ENCODE results near the gene RTP5.
"Not testable (repeated sequence)": the region's sequence is repeated elsewhere in the genome, so short reads cannot be mapped to it uniquely, and the experiment has no call there.

Gene RTP5

GRCh38 chr2:241869087-241869961 is at the start of gene RTP5:
Gene RTP5 (plus strand): TSS chr2:241869729. CDS start chr2:241869757, 28 bp downstream.
- no peak for DNase-seq

DNA sequence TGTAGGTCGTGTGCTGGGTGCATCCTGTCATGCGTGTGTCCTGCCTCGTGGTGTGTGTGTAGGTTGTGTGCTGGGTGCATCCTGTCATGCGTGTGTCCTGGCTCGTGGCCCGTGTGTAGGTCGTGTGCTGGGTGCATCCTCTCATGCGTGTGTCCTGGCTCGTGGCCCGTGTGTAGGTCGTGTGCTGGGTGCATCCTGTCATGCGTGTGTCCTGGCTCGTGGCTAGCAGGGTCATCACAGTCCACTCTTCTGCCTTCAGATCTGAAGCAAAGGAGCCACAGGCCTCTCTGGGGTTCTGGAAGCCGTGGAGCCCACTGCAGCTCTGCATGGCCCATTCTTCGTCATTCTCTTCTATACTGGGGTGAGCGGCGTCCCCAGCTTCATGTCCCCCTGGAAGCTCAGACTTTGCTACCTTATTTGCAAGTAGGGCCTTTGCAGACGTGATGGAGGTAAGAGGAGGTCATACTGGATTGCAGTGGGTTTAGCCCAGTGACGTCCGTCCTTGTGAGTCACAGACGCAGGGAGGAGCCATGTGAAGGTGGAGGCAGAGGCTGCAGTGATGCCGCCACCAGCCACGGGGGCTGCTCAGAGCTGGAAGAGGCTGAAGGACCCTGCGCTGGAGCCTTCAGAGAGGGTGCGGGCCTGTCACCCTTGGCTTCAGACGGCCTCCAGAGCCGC is 49.4 kb upstream of the RTP5 start:
- not testable (repeated sequence) for DNase-seq

DNA sequence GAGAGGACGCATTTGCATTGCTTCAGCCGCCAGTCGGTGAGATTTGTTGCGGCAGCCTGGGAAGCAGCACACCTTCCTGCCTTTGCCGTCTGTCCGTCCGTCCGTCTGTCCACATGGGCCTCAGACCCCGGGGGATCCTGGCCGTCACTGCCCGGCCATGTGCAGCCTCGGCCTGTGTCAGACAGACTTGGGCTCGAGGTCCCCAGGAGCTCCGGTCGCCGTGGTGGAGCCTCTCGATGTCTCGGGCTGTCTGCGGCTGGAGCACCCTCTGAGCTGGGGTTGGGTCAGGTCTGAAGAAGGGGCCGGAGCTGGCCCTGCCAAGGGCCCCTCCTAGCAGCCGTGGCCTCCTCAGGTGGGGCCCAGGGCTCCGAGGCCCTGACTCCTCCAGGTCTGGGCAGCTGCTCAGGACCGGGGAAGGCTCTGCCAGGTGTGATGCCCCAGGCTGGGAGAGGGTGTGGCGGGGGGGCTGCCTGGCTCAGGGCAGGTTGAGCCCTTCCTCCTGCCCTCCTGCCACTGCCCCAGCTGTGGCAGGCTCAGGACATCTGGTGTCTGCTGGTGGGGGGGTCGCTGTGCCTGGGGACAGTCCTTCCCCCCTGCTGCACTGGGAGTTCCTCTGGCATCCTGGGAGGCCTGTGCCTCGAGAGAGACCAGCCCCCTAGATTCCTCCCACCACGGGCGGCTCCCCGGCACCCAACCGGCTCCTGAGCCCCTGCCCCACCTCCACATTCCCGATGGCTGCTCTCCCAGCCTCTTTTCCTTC is 48.7 kb upstream of the RTP5 start:
- DNase-seq, result no peak

- DNase-seq, result no peak
Observed at GRCh38 chr2:241821460-241822263, 47.9 kb upstream of the RTP5 start.

DNA sequence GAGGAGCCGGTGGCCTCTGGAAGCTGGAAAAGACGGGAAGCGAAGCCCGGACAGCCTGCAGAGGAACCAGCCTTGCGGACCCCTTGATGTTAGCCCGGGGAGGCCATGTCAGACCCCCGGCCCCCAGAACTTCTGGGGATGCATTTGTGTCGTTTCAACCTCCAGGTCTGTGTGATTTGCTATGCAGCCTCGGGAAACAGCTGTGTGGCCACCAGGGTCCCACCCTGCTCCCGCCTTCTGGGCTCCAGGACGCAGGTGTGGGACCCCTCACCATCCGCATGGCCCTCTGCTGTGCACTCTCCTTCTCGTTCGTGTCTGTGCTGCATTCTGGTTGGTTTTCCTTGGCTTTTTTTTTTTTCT is 47.3 kb upstream of the RTP5 start:
- no peak for DNase-seq

DNA sequence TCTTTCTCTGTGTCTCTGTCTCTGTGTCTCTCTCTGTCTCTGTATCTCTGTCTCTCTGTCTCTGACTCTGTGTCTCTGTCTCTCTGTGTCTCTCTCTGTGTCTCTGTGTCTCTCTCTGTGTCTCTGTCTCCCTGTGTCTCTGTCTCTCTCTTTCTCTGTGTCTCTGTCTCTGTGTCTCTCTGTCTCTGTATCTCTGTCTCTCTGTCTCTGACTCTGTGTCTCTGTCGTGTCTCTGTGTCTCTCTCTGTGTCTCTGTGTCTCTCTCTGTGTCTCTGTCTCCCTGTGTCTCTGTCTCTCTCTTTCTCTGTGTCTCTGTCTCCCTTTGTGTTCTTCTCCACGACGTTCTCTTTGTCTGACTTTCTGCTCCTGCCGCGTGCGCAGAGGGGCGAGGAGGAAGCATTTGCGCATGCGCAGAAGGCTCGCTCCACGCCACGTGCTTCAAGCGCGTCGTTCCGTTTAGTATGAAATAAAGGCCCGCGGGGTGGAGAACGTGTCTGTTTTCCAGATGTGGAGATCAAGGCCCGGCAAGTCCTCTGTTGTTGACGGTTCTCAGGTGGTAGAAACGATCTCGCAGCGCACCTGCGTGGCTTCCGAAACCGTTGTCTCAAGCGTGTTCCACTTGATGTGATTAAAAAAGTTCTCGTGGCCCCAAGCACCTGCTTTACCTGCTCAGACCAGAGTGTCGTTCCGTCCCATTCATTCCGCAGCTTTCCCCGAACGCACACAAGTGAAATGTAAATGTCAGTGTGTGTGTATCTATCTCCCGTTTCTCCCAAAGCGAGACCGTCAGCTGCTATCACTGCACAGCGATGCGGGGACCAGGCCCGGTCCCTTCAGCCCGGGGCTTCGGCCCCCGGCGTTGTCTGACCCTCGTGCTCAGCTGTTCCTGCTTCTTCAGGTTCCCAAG is 45.7 kb upstream of the RTP5 start:
- DNase-seq, result not testable (repeated sequence)

DNA sequence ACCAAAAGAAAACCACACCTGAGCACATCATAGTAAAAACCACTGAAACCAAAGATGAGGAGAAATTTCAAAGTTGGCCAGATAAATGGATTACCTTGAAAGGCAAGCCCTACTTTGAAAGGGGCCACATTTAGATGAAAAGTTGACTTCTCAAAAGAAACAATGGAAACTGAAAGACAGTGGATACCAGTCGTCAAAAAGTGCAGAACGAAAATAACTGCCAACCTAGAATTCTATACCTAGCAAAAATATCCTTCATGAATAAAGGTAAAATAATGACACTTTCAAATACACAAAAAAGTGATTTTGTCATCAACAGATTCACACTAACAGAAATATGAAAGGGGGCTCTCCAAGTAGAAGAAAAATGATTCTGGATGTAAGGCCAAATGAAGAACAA is 42.1 kb upstream of the RTP5 start:
- no peak for DNase-seq

DNA sequence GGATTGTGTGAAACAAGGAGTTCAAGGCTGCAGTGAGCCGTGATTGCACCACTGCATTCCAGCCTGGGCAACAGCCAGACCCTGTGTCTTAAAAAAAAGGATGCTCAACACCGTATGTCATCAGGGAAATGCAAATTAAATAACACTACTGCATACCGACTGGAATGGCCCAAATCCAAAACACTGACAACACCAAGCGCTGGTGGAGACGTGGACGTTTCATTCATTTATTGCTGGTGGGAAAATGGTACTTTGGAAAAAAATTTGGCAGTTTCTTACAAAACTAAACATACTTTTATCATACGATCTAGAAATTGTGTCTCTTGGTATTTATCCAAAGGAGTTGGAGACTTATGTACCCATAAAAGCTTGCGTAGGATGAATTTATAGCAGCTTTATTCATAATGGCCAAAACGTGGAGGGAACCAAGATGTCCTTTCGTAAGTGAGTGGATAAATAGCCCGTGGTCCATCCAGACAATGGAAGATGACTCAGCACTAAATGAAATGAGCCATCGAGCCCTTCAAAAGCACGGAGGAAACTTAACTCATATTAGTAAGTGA is 36.3 kb upstream of the RTP5 start:
- DNase-seq, result no peak

DNA sequence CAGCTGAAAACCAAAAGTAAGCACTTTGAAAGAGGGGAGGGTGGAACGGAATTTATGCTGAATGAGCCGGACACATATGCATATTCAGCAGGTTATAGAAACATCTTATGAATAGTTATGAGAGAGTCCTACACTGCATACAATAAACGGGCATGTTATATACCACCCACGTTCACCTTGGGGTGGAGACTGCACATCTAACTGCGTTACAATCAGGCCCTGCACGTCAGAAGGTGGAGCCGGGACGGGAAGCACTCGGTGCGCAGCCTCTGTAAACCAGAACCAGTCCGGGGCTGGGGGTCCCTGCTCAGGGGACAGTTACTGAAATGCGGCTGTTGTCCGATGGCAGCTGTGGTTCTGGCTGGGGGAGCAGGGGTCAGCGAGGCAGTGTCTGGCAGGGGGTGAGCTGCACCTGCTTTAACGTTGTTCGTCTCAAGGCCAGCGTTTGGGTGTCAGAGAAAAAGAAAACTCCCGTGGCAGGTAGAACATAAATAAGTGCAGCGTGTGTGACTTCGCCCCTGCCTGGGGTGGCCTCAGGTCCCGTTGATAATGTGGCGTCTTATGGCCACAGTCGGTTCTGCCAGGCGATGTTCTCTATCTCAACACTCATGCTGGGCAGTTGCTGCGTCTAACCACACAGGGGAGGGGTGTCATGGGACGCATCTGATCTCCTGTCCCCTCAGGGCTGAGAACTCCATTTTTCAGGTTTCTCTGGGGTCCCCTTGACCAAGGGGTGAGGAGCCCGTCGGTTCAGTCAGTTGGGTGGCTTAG is 35.6 kb upstream of the RTP5 start:
- DNase-seq, result not testable (repeated sequence)

- DNase-seq, result no peak
Observed at GRCh38 chr2:241834527-241835210, 34.9 kb upstream of the RTP5 start.

- no peak for DNase-seq
Observed at GRCh38 chr2:241835611-241836010, 33.9 kb upstream of the RTP5 start.

GRCh38 chr2:241836292-241836691 is 33.2 kb upstream of the RTP5 start:
- no peak for DNase-seq

DNA sequence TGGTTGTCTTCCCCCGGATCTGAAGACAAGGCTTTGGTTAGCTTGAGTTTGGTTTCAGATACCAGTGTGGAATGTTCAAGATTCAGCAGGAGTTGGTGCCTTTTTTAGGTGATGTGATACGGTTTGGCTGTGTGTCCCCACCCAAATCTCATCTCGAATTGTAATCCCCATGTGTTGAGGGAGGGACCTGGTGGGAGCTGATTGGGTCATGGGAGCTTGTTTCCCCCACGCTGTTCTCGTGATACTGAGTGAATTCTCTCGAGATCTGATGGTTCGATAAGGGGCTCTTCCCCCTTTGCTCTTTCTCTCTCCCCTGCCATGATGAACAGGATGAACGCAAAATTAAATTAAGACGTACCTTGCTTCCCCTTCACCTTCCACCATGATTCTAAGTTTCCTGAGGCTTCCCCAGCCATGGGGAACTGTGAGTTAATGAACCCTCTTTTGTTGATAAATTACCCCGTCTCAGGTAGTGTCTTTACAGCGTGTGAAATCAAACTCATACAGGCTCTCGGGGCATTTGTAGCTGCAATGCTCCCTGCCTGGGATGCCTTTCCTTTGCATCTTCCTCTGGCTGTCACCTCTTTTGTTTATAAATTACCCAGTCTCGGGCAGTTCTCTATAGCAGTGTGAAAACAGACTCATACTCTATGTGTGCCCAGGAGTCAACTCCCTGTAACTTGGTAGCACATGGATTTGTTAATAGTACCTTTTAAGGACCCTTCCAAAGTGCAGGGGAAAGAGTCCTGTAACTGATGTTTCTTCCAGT is 32.1 kb upstream of the RTP5 start:
- DNase-seq, result no peak

GRCh38 chr2:241841181-241842066 is 28.1 kb upstream of the RTP5 start:
- no peak for DNase-seq

DNA sequence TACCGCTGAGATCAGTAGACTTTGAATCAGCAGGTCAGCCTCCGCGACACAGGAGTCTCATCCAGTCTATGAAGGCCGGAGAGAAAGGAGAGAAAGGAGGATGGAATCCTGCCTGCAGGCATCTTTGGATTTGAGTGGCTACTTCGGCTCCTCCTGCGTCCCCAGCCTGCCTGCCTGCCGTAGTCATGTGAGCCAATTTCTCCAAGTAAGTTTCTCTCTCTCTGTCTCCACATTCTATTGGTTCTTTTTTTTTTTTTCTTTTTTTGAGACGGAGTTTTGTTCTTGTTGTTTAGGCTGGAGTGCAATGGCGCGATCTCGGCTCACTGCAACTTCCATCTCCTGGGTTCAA is 27.5 kb upstream of the RTP5 start:
- no peak for DNase-seq

DNA sequence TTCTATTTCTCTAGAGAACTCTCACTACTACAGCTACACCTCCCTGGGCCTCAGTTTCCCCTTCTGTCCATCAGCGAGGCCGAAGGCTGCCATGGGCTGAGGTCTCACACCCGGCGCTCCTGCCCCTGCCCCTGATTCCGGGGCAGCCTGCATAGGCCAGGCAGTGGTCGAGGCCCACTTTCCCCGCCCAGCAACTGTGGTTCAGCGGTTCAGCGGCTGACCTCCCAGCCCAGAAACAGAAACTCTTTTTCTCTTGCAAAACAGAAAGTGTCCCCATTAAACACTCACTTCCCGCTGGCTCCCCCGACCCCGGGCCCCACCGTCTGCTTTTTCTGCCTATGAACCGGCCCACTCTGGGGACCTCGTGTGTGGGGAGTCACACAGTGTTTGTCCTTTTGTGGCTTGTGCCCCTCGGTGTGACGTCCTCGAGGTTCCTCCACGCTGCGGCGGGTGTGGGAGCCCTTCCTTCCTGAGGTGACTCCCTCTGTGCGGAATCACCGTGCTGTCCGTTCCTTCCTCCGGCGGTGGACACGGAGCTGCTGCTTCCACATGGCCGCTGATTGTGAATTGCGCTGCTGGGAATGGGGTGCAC is 26.8 kb upstream of the RTP5 start:
- DNase-seq, result peak; percentile 79

DNA sequence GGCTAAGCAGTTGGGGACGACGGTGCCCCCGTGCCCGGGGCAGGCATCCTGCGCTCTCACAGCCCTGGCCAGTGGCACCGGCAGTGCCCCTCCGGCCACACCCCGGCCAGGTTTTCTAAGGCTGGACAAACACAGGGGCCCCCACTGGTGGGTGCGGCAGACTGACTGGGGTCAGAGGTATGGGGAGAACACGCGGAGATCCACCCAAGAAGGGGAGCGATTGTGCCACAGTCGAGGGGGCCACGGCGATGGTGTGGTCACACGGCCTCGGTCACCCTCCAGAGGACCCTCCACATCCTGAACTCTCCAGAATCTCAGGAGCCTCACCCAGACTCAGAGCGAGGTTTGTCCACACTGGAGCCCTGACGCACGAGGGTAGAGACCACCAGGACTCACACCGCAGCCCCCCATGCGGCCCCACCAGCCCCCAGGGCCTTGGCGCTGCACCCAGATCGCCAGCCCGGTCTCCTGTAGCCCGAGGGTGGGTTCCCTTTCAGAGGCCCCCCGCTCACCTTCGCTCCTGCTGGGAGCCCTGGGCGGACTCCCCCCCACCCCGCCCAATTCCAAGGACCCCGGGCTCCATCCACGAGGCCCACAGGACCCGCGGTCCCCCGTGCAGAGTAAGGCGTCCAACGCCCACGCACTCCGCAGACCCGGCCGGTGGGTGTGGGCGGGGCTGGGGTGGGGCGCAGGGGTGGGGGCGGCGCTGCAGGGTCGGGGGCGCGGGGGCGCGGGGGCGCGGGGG is 26.0 kb upstream of the RTP5 start:
- DNase-seq, result no peak
